HepG2 (cell line): Measurements from ENCODE around the gene SYNJ2. TPM values are rescaled to one million over a fixed set of nuclear protein-coding genes. Genes with fewer than 3 reads are reported as not detected.

Experiments
- HIC2 ChIP-seq: sonication (generic); formaldehyde crosslinking; IDR thresholded peaks from 2 replicates; pipeline ENCODE4 v1.9.0; 2022; ENCODE audit warnings: low read depth, missing genetic modification reagents
- HMGA1 ChIP-seq: sonication (generic); formaldehyde crosslinking; conservative IDR thresholded peaks from 2 replicates; pipeline ENCODE4 v1.4.0; 2020; ENCODE audit warnings: missing genetic modification reagents
- HOXA3 ChIP-seq: sonication (generic); formaldehyde crosslinking; IDR thresholded peaks from 2 replicates; pipeline ENCODE4 v1.5.0; 2020; ENCODE audit warnings: missing genetic modification reagents
- NFAT5 ChIP-seq: sonication (generic); formaldehyde crosslinking; IDR thresholded peaks from 2 replicates; pipeline ENCODE4 v1.4.0; 2020; ENCODE audit warnings: missing genetic modification reagents
- NFIB ChIP-seq: sonication (generic); formaldehyde crosslinking; IDR thresholded peaks from 2 replicates; pipeline ENCODE4 v1.9.0; 2021; ENCODE audit warnings: missing genetic modification reagents, mild to moderate bottlenecking, borderline replicate concordance
- NR2C2 ChIP-seq: sonication (generic); formaldehyde crosslinking; IDR thresholded peaks from 2 replicates; pipeline ENCODE4 v1.4.0; 2020; ENCODE audit warnings: missing genetic modification reagents, mild to moderate bottlenecking, moderate library complexity, borderline replicate concordance
- PRDM10 ChIP-seq: sonication (generic); formaldehyde crosslinking; IDR thresholded peaks from 2 replicates; pipeline ENCODE4 v1.4.0; 2020; ENCODE audit warnings: low read depth, missing genetic modification reagents
- RBM22 ChIP-seq: fragments of 200-400 bp; formaldehyde crosslinking; optimal IDR thresholded peaks from 2 replicates; pipeline ENCODE3; 2017; ENCODE audit warnings: mild to moderate bottlenecking, low read length, moderate library complexity
- REST ChIP-seq, 2 experiments: IDR thresholded peaks; 2 replicates each; pipeline ENCODE4 v1.6.1; 2011 to 2012; ENCODE audit warnings: low read length in 2 of 2, borderline replicate concordance in 1 of 2, low read depth in 1 of 2, mild to moderate bottlenecking in 1 of 2, moderate library complexity in 1 of 2
- REXO4 ChIP-seq: sonication (generic); formaldehyde crosslinking; IDR thresholded peaks from 2 replicates; pipeline ENCODE4 v1.8.0; 2022; ENCODE audit warnings: missing genetic modification reagents, mild to moderate bottlenecking, borderline replicate concordance
- TEAD2 ChIP-seq: sonication (generic); formaldehyde crosslinking; IDR thresholded peaks from 2 replicates; pipeline ENCODE4 v1.9.0; 2021; ENCODE audit warnings: missing genetic modification reagents
- ZC3H13 ChIP-seq: sonication (generic); formaldehyde crosslinking; IDR thresholded peaks from 2 replicates; pipeline ENCODE4 v1.8.1; 2023; ENCODE audit warnings: mild to moderate bottlenecking, missing genetic modification reagents, moderate library complexity
- ZNF335 ChIP-seq: sonication (generic); formaldehyde crosslinking; IDR thresholded peaks from 2 replicates; pipeline ENCODE4 v1.4.0; 2020; ENCODE audit warnings: missing genetic modification reagents
- polyA plus RNA-seq, 8 experiments: library from polyadenylated mRNA; depleted of rRNA in 3 of 8; stranded (reverse) in 7 of 8; unstranded in 1 of 8; fragments of >200 nt; fragmentation: Illumina TruSeq in 4 of 8; extraction: Trizol in 4 of 8; gene quantifications; 2 replicates each; pipeline versions ENCODE4 v1.2.1 to v1.2.3, GENCODE V29; 2011 to 2016; ENCODE audit warnings: low read depth in 4 of 8, missing spikeins in 1 of 8, mixed read lengths in 1 of 8; ENCODE audit not compliant: insufficient read depth in 1 of 8
- total RNA-seq, 5 experiments: library from RNA; depleted of rRNA; stranded (reverse); fragments of >200 nt; fragmentation: Illumina TruSeq; extraction: Trizol; gene quantifications; 2 replicates each; pipeline ENCODE4 v1.2.3, GENCODE V29; 2016; ENCODE audit warnings: low read depth in 1 of 5

Gene SYNJ2
- total and polyA plus RNA-seq, 2 of the 13 experiments (the other 11 are each of a cell fraction or from before 2014, with no cell fraction given): 39.1 to 57.6 TPM

- TF ChIP-seq ZC3H13 (CRISPR knock-in tag) (peak; percentile 84), HOXA3 (CRISPR knock-in tag) (peak; percentile 38), NFAT5 (CRISPR knock-in tag) (no peak), RBM22 (no peak), HMGA1 (no peak), REST (IDR thresholded peaks at IDR 0.05; ENCODE audit: borderline replicate concordance in 1 of 2, low read depth in 1 of 2, low read length in 2 of 2) (no peak; a peak in 1 of 4 replicates), HIC2 (CRISPR knock-in tag) (peak; percentile 62; the same call in 1 of the 2 replicates), NFIB (CRISPR knock-in tag) (no peak), NR2C2 (CRISPR knock-in tag) (peak; percentile 29; the same call in 1 of the 2 replicates), ZNF335 (CRISPR knock-in tag) (no peak), REXO4 (CRISPR knock-in tag) (no peak), PRDM10 (CRISPR knock-in tag) (peak; percentile 61; the same call in 1 of the 2 replicates), TEAD2 (no peak)
Measured at GRCh38 chr6:157981395-157982101, at the start of gene SYNJ2 (continued).
